ENCODE measurements around the gene ABT1. TPM values are rescaled to one million over a fixed set of nuclear protein-coding genes. Genes with fewer than 3 reads are reported as not detected.
A peak's percentile ranks its signal among the peaks of the same experiment; 100 is the strongest.

ABT1 gene
- total and polyA plus RNA-seq, 2 donors (not counting 1 experiment from before 2014, with no cell fraction given): 17.6 to 29.8 TPM

DNA sequence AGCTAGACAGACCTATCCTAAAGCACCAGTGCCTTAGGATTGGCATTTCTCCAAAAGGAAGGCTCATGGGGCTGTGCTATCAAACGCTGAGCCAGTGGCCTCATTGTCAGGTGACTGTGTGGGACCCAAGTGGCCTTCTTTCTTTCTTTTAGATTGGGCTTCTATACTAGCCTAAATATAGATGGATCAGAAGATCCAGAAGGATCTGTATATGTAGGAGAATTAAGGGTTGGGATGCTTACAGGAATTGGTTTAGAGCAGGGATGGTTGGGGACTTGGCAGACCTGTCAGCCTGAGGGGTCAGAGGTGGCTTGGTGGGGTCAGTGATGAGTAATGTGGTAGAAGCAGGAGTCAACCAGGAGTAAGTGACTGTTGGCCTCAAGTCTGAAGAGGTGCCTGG lies 14.8 kb downstream of the ABT1 start:
- H3K27ac ChIP-seq (ENCODE audit: low read length in 2 of 2): no peak overlapping the region
- no peak for TF ChIP-seq EZH2 (IDR thresholded peaks at IDR 0.05; ENCODE audit: borderline replicate concordance, insufficient read depth, low read depth, low read length, poor library complexity, severe bottlenecking)
- TF ChIP-seq, protein P1, sequence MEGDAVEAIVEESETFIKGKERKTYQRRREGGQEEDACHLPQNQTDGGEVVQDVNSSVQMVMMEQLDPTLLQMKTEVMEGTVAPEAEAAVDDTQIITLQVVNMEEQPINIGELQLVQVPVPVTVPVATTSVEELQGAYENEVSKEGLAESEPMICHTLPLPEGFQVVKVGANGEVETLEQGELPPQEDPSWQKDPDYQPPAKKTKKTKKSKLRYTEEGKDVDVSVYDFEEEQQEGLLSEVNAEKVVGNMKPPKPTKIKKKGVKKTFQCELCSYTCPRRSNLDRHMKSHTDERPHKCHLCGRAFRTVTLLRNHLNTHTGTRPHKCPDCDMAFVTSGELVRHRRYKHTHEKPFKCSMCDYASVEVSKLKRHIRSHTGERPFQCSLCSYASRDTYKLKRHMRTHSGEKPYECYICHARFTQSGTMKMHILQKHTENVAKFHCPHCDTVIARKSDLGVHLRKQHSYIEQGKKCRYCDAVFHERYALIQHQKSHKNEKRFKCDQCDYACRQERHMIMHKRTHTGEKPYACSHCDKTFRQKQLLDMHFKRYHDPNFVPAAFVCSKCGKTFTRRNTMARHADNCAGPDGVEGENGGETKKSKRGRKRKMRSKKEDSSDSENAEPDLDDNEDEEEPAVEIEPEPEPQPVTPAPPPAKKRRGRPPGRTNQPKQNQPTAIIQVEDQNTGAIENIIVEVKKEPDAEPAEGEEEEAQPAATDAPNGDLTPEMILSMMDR (IDR thresholded peaks at IDR 0.05): no peak
- 80% methylated on average over 1 of the region's 1 CpG for WGBS (ENCODE audit: insufficient coverage)
- Mint-ChIP-seq H3K9me3 (ENCODE audit: insufficient read depth) (no peaks in the 10 kb centered on the region), H3K4me3 (no peak overlapping the region), H3K27me3 (peaks cover 40% of the 10 kb centered on the region), H3K4me1 (peaks cover 22% of the 10 kb centered on the region), H3K27ac (no peak overlapping the region)
- CTCF ChIA-PET: no interaction called here
- no peak overlapping the region for H3K4me2 ChIP-seq (replicated peaks; ENCODE audit: low read depth, low read length, poor library complexity, severe bottlenecking)
- no peak overlapping the region for H2AFZ ChIP-seq (ENCODE audit: insufficient read depth, low read depth, low read length, poor library complexity, severe bottlenecking)
- H3K4me1 ChIP-seq (ENCODE audit: control insufficient read depth in 2 of 2, insufficient read depth in 2 of 2, low read length in 2 of 2): peaks cover 18 to 20% of the 10 kb centered on the region in 2 donors
- peaks cover 0 to 39% (median 21%) of the 10 kb centered on the region in 4 experiments for H3K27me3 ChIP-seq (replicated peaks in 1 of 4; ENCODE audit: control extremely low read depth in 1 of 4, control insufficient read depth in 3 of 4, insufficient read depth in 4 of 4, low read length in 3 of 4)
- peaks cover 7% of the 10 kb centered on the region for H4K20me1 ChIP-seq (ENCODE audit: control insufficient read depth, insufficient read depth, low read length, poor library complexity, severe bottlenecking)
- POLR2A ChIA-PET: no interaction called here
- no peak overlapping the region for H3K9ac ChIP-seq (ENCODE audit: low read length)
- intact Hi-C loops (cut with micrococcal nuclease): no loop called here
- H3K79me2 ChIP-seq (ENCODE audit: control insufficient read depth, insufficient read depth, low read length): no peaks in the 10 kb centered on the region
- peaks cover 0 to 17% (median 4%) of the 10 kb centered on the region in 3 donors for H3K9me3 ChIP-seq (ENCODE audit: control extremely low read depth in 1 of 3, control insufficient read depth in 2 of 3, insufficient read depth in 1 of 3, low read length in 2 of 3)
- DNase-seq (no peak), ATAC-seq (ENCODE audit: low read depth) (no peak)
- H3K36me3 ChIP-seq (replicated peaks in 1 of 2; ENCODE audit: control extremely low read depth in 1 of 2, control insufficient read depth in 1 of 2, extremely low read depth in 1 of 2, insufficient read depth in 2 of 2, low read length in 1 of 2): no peaks in the 10 kb centered on the region
- H3K4me3 ChIP-seq (ENCODE audit: control extremely low read depth in 1 of 5, extremely low read depth in 1 of 5, insufficient read depth in 1 of 5, low read depth in 2 of 5, low read length in 4 of 5): no peak overlapping the region

DNA sequence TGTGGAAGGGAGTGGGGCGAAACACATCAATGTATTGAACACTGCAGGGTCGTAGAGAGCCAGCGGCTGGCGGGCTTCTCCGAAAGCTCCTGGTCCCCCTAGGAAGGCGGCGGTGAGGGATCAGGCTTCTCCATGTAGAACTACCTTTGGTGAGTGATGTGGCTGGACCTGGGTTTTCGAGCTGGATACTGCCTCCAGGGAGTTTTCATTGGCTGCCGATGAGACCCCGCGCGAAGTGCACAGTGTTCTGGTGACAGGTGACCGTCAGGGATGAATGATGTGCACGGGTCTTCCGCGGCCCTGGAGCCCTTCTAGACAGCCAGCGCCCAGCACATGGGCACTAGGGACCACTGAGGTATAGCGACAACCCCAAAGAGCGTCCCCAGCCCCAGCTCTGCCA lies 16.4 kb downstream of the ABT1 start:
- intact Hi-C loops (cut with micrococcal nuclease): no loop called here

More for the DNA sequence above, 16.4 kb downstream of the ABT1 start:
- Mint-ChIP-seq H3K9me3 (ENCODE audit: insufficient read depth) (no peaks in the 10 kb centered on the region), H3K27me3 (peaks cover 40% of the 10 kb centered on the region), H3K4me1 (peaks cover 15% of the 10 kb centered on the region), H3K27ac (no peak overlapping the region), H3K4me3 (peak overlapping the region; percentile 56)
- Histone ChIP-seq H3K4me1 (ENCODE audit: control insufficient read depth in 2 of 2, insufficient read depth in 2 of 2, low read length in 2 of 2) (peaks cover 17 to 18% of the 10 kb centered on the region in 2 donors), H4K20me1 (ENCODE audit: control insufficient read depth, insufficient read depth, low read length, poor library complexity, severe bottlenecking) (peaks cover 7% of the 10 kb centered on the region), H3K27ac (ENCODE audit: low read length in 2 of 2) (no peak overlapping the region), H3K9ac (ENCODE audit: low read length) (no peak overlapping the region), H3K4me2 (replicated peaks; ENCODE audit: low read depth, low read length, poor library complexity, severe bottlenecking) (peak overlapping the region; percentile 84), H3K4me3 (ENCODE audit: control extremely low read depth in 1 of 5, extremely low read depth in 1 of 5, insufficient read depth in 1 of 5, low read depth in 2 of 5, low read length in 4 of 5) (no peak overlapping the region), H2AFZ (ENCODE audit: insufficient read depth, low read depth, low read length, poor library complexity, severe bottlenecking) (peak overlapping the region; percentile 68), H3K79me2 (ENCODE audit: control insufficient read depth, insufficient read depth, low read length) (no peaks in the 10 kb centered on the region), H3K9me3 (ENCODE audit: control extremely low read depth in 1 of 3, control insufficient read depth in 2 of 3, insufficient read depth in 1 of 3, low read length in 2 of 3) (peaks cover 4 to 19% (median 4%) of the 10 kb centered on the region in 3 donors), H3K36me3 (replicated peaks in 1 of 2; ENCODE audit: control extremely low read depth in 1 of 2, control insufficient read depth in 1 of 2, extremely low read depth in 1 of 2, insufficient read depth in 2 of 2, low read length in 1 of 2) (no peaks in the 10 kb centered on the region), H3K27me3 (replicated peaks in 1 of 4; ENCODE audit: control extremely low read depth in 1 of 4, control insufficient read depth in 3 of 4, insufficient read depth in 4 of 4, low read length in 3 of 4) (peaks cover 0 to 39% (median 21%) of the 10 kb centered on the region in 4 experiments)
- no peak for DNase-seq
- ChIA-PET CTCF (interaction anchor here (1.2 kb wide), 1 partner anchor 905 kb away, joined by 3 read pairs; no protein-coding TSS in a partner anchor), POLR2A (no interaction called here)
- 64% methylated on average over 19 of the region's 19 CpGs for WGBS (ENCODE audit: insufficient coverage)
- ATAC-seq (ENCODE audit: low read depth): no peak
- no peak for TF ChIP-seq EZH2 (IDR thresholded peaks at IDR 0.05; ENCODE audit: borderline replicate concordance, insufficient read depth, low read depth, low read length, poor library complexity, severe bottlenecking)
- TF ChIP-seq, protein P1 (IDR thresholded peaks at IDR 0.05): no peak

Measured in B cell (primary cell).